ENCODE measurements around the gene PDE9A. TPM values are rescaled to one million over a fixed set of nuclear protein-coding genes. Genes with fewer than 3 reads are reported as not detected.

Gene PDE9A
- total and polyA plus RNA-seq, 2 donors (not counting 1 experiment from before 2014, with no cell fraction given) = 0.34 to 5.8 TPM

- Histone ChIP-seq H3K36me3 (replicated peaks in 1 of 2; ENCODE audit: control extremely low read depth in 1 of 2, control insufficient read depth in 1 of 2, extremely low read depth in 1 of 2, insufficient read depth in 2 of 2, low read length in 1 of 2) (no peaks in the 10 kb centered on the region), H3K9me3 (ENCODE audit: control extremely low read depth in 1 of 3, control insufficient read depth in 2 of 3, insufficient read depth in 1 of 3, low read length in 2 of 3) (peaks cover 0 to 8% (median 3%) of the 10 kb centered on the region in 3 donors), H3K4me3 (ENCODE audit: control extremely low read depth in 1 of 5, extremely low read depth in 1 of 5, insufficient read depth in 1 of 5, low read depth in 2 of 5, low read length in 4 of 5) (no peak overlapping the region), H3K27ac (ENCODE audit: low read length in 2 of 2) (no peak overlapping the region), H2AFZ (ENCODE audit: insufficient read depth, low read depth, low read length, poor library complexity, severe bottlenecking) (no peak overlapping the region), H3K9ac (ENCODE audit: low read length) (no peak overlapping the region), H3K4me2 (replicated peaks; ENCODE audit: low read depth, low read length, poor library complexity, severe bottlenecking) (peak overlapping the region; percentile 32), H3K27me3 (replicated peaks in 1 of 4; ENCODE audit: control extremely low read depth in 1 of 4, control insufficient read depth in 3 of 4, insufficient read depth in 4 of 4, low read length in 3 of 4) (peaks cover 0 to 29% (median 11%) of the 10 kb centered on the region in 4 experiments), H3K4me1 (ENCODE audit: control insufficient read depth in 2 of 2, insufficient read depth in 2 of 2, low read length in 2 of 2) (peaks cover 4 to 14% of the 10 kb centered on the region in 2 donors), H3K79me2 (ENCODE audit: control insufficient read depth, insufficient read depth, low read length) (no peaks in the 10 kb centered on the region), H4K20me1 (ENCODE audit: control insufficient read depth, insufficient read depth, low read length, poor library complexity, severe bottlenecking) (no peaks in the 10 kb centered on the region)
- no peak for ATAC-seq (ENCODE audit: low read depth)
- 89% methylated on average over 21 of the region's 21 CpGs for WGBS (ENCODE audit: insufficient coverage)
- Mint-ChIP-seq H3K27me3 (peaks cover 36% of the 10 kb centered on the region), H3K4me1 (no peaks in the 10 kb centered on the region), H3K27ac (no peak overlapping the region), H3K9me3 (ENCODE audit: insufficient read depth) (no peaks in the 10 kb centered on the region), H3K4me3 (no peak overlapping the region)
- no peak for DNase-seq
- ChIA-PET CTCF (no interaction called here), POLR2A (no interaction called here)
- intact Hi-C loops (cut with micrococcal nuclease) = no loop called here
- no peak for TF ChIP-seq EZH2 (IDR thresholded peaks at IDR 0.05; ENCODE audit: borderline replicate concordance, insufficient read depth, low read depth, low read length, poor library complexity, severe bottlenecking)
- no peak for TF ChIP-seq CTCF (IDR thresholded peaks at IDR 0.05)
Measured at GRCh38 chr21:42616941-42617340, 36.5 kb upstream of the PDE9A start.

GRCh38 chr21:42617486-42617885 lies 35.9 kb upstream of the PDE9A start:
- Mint-ChIP-seq H3K4me3 (no peak overlapping the region), H3K9me3 (ENCODE audit: insufficient read depth) (no peaks in the 10 kb centered on the region), H3K4me1 (no peaks in the 10 kb centered on the region), H3K27ac (no peak overlapping the region), H3K27me3 (peaks cover 40% of the 10 kb centered on the region)
- ChIA-PET POLR2A (no interaction called here), CTCF (no interaction called here)
- WGBS (ENCODE audit: insufficient coverage) = 94% methylated on average over 18 of the region's 23 CpGs
- no peak overlapping the region for H3K4me3 ChIP-seq (ENCODE audit: control extremely low read depth in 1 of 5, extremely low read depth in 1 of 5, insufficient read depth in 1 of 5, low read depth in 2 of 5, low read length in 4 of 5)
- DNase-seq (no peak), ATAC-seq (ENCODE audit: low read depth) (no peak)
- TF ChIP-seq CTCF (IDR thresholded peaks at IDR 0.05) (no peak), EZH2 (IDR thresholded peaks at IDR 0.05; ENCODE audit: borderline replicate concordance, insufficient read depth, low read depth, low read length, poor library complexity, severe bottlenecking) (no peak)
- intact Hi-C loops (cut with micrococcal nuclease) = no loop called here
- H3K79me2 ChIP-seq (ENCODE audit: control insufficient read depth, insufficient read depth, low read length) = no peaks in the 10 kb centered on the region
- H4K20me1 ChIP-seq (ENCODE audit: control insufficient read depth, insufficient read depth, low read length, poor library complexity, severe bottlenecking) = no peaks in the 10 kb centered on the region
- H3K4me1 ChIP-seq (ENCODE audit: control insufficient read depth in 2 of 2, insufficient read depth in 2 of 2, low read length in 2 of 2) = peaks cover 4 to 14% of the 10 kb centered on the region in 2 donors
- H2AFZ ChIP-seq (ENCODE audit: insufficient read depth, low read depth, low read length, poor library complexity, severe bottlenecking) = no peak overlapping the region
- H3K36me3 ChIP-seq (replicated peaks in 1 of 2; ENCODE audit: control extremely low read depth in 1 of 2, control insufficient read depth in 1 of 2, extremely low read depth in 1 of 2, insufficient read depth in 2 of 2, low read length in 1 of 2) = no peaks in the 10 kb centered on the region
- H3K9me3 ChIP-seq (ENCODE audit: control extremely low read depth in 1 of 3, control insufficient read depth in 2 of 3, insufficient read depth in 1 of 3, low read length in 2 of 3) = peaks cover 0 to 8% (median 2%) of the 10 kb centered on the region in 3 donors
- H3K27me3 ChIP-seq (replicated peaks in 1 of 4; ENCODE audit: control extremely low read depth in 1 of 4, control insufficient read depth in 3 of 4, insufficient read depth in 4 of 4, low read length in 3 of 4) = peaks cover 0 to 29% (median 11%) of the 10 kb centered on the region in 4 experiments
- no peak overlapping the region for H3K4me2 ChIP-seq (replicated peaks; ENCODE audit: low read depth, low read length, poor library complexity, severe bottlenecking)
- no peak overlapping the region for H3K27ac ChIP-seq (ENCODE audit: low read length in 2 of 2)
- no peak overlapping the region for H3K9ac ChIP-seq (ENCODE audit: low read length)
